Mesothelial cell of epicardium (in vitro differentiated cells): Measurements from ENCODE around the gene TRIM62. TPM values are rescaled to one million over a fixed set of nuclear protein-coding genes. Genes with fewer than 3 reads are reported as not detected.
A peak's percentile ranks its signal among the peaks of the same experiment; 100 is the strongest.

ENCODE experiments used
- DNase-seq, 2 experiments: peaks; one replicate each; pipeline ENCODE4 v3.0.0; 2021; ENCODE audit warnings: low spot score in 2 of 2; ENCODE audit not compliant: unreplicated experiment in 2 of 2
- H3K27ac Mint-ChIP-seq: 2 replicates; pipeline ENCODE4 v1.8.0; 2021; ENCODE audit warnings: mixed read lengths
- H3K27me3 Mint-ChIP-seq: 2 replicates; pipeline ENCODE4 v1.8.0; 2021; ENCODE audit warnings: low read depth, mixed read lengths
- H3K36me3 Mint-ChIP-seq: 2 replicates; pipeline ENCODE4 v1.8.0; 2021; ENCODE audit warnings: mixed read lengths
- H3K4me1 Mint-ChIP-seq: 2 replicates; pipeline ENCODE4 v1.8.0; 2021; ENCODE audit warnings: mixed read lengths
- H3K4me3 Mint-ChIP-seq: 2 replicates; pipeline ENCODE4 v1.8.0; 2021; ENCODE audit warnings: mild to moderate bottlenecking, moderate library complexity, mixed read lengths
- H3K9me3 Mint-ChIP-seq: 2 replicates; pipeline ENCODE4 v1.8.0; 2021; ENCODE audit warnings: mixed read lengths
- total RNA-seq: library from RNA; stranded (reverse); gene quantifications from 3 replicates; pipeline ENCODE4 v1.2.1, GENCODE V29; 2021
- TF ChIP-seq, protein P1 (sequence below): fragments of 200-600 bp; sonication (generic); IDR thresholded peaks from one replicate; pipeline ENCODE4 v1.5.0; 2021; ENCODE audit warnings: antibody characterized with exemption; ENCODE audit not compliant: unreplicated experiment

Gene TRIM62
- total RNA-seq, 1 donor from 2014 or later: 13.9 TPM

DNA sequence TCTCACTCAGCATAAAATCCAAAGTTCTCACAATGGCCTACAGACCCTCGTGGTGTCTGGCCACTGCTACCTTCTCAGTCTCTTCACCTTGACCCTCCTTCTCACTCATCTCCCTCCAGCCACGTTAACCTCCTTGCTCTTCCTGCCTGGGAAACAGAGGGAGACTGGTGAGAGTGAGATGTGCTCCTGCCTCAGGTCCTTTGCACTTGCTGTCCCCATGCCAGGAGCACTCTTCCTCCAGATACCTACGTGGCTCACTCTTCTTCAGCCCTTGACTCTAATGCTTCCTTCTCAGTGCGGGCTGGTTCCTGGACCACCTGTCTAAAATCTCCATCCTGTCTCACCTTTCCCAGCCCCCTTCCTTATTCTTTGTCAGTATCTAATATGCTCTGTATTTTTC is 24.7 kb downstream of the TRIM62 start:
- Mint-ChIP-seq H3K27me3 (no peaks in the 10 kb centered on the region), H3K4me3 (no peak overlapping the region), H3K27ac (no peak overlapping the region), H3K4me1 (peaks cover 43% of the 10 kb centered on the region), H3K36me3 (peaks cover 21% of the 10 kb centered on the region), H3K9me3 (no peaks in the 10 kb centered on the region)
- TF ChIP-seq, protein P1, sequence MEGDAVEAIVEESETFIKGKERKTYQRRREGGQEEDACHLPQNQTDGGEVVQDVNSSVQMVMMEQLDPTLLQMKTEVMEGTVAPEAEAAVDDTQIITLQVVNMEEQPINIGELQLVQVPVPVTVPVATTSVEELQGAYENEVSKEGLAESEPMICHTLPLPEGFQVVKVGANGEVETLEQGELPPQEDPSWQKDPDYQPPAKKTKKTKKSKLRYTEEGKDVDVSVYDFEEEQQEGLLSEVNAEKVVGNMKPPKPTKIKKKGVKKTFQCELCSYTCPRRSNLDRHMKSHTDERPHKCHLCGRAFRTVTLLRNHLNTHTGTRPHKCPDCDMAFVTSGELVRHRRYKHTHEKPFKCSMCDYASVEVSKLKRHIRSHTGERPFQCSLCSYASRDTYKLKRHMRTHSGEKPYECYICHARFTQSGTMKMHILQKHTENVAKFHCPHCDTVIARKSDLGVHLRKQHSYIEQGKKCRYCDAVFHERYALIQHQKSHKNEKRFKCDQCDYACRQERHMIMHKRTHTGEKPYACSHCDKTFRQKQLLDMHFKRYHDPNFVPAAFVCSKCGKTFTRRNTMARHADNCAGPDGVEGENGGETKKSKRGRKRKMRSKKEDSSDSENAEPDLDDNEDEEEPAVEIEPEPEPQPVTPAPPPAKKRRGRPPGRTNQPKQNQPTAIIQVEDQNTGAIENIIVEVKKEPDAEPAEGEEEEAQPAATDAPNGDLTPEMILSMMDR: no peak
- DNase-seq: no peak

DNA sequence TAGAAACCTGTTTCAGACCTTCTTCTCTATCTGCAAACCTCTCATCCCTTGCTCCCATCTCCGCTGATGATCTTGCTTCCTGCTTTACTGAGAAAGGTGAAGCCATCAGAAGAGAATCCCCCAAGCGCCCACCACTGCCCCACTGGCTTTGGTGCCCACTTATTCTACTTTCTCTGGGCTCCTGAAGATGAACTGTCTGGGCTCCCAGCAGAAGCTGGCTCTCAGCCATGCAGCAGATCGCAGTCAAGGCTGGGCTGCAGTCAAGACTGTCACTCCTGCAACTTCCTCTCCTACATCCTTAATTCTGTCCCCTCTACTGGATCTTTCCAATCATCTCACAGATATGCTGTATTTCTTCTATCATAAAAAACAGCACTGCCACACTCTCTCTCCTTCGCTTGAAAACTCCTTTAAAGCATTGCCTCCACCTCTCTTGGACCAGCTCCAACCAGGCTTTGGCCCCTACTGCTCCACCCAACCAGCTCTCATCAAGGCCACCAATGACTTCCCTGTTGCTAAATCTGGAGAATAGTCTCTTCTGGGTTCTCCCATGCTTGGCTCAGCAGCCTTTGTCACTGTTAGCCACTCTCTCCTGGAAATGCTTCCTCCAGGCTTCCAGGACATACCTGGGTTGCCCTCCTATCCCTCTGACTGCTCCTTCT is 25.8 kb downstream of the TRIM62 start:
- Mint-ChIP-seq H3K9me3 (no peaks in the 10 kb centered on the region), H3K4me1 (peaks cover 36% of the 10 kb centered on the region), H3K27ac (peak overlapping the region; percentile 63), H3K36me3 (peaks cover 21% of the 10 kb centered on the region), H3K27me3 (no peaks in the 10 kb centered on the region), H3K4me3 (no peak overlapping the region)
- DNase-seq: no peak
- TF ChIP-seq, protein P1: no peak

DNA sequence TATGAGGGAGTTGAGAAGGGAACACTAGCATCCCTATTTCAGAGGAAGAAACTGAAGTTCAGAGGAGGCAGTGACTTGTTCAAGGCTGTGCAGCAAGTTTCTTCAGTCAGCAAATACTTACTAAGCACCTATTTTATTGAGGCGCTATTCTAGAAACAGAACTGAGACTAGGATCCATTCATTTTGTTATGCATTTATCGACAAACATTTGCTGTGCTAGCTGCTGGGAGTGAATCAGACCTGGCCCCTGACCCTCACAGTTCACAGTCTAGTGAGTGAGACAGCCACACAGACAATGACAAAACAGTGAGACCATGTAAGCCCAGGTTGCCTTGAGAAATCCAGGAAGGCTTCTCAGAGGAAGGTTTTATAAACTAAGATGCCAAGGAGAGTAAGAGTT is 28.2 kb downstream of the TRIM62 start:
- peaks cover 36% of the 10 kb centered on the region for H3K4me1 Mint-ChIP-seq
- DNase-seq: no peak
- no peak overlapping the region for H3K27ac Mint-ChIP-seq
- no peaks in the 10 kb centered on the region for H3K9me3 Mint-ChIP-seq
- no peak overlapping the region for H3K4me3 Mint-ChIP-seq
- H3K36me3 Mint-ChIP-seq: peaks cover 21% of the 10 kb centered on the region
- H3K27me3 Mint-ChIP-seq: no peaks in the 10 kb centered on the region
- TF ChIP-seq, protein P1: no peak

DNA sequence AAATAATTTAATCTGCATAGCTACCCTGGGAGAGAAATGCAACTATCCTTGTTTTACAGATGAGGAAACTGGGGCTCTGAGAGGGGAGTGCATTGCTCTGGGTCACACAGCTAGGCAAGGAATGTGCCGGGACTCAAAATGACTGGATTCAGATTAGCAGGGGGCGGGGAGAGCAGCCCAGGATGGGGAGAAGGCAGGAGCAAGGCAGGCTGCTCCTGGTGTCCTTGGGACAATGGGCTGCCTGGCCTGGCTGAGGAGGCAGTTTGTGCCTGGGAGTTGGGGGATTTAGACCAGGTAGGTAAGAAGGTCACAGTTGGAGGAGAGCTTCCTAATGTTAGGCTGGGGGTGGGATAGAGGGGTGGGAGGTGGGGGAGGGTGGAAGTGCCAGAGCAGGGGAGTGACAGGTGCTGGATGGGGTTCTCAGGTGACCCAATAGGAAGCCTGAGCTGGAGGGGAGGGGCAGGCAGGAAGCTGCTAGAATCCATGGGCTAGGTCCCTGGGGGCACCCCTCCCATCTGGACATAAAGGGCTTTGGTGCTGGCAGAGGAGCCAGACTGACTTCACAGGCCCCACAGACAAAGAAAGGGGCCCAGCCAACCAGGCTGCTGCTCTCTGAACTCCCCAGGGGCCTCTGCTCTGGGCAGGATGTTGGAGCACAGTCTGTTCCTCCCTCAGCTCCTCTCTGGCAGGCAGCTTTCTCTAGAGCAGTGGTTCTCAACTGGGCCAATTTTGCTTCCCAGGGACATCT is 29.0 kb downstream of the TRIM62 start:
- H3K27ac Mint-ChIP-seq: peak overlapping the region; percentile 37
- no peaks in the 10 kb centered on the region for H3K27me3 Mint-ChIP-seq
- H3K36me3 Mint-ChIP-seq: peaks cover 17% of the 10 kb centered on the region
- H3K4me1 Mint-ChIP-seq: peaks cover 36% of the 10 kb centered on the region
- TF ChIP-seq, protein P1: no peak
- no peak for DNase-seq
- no peaks in the 10 kb centered on the region for H3K9me3 Mint-ChIP-seq
- H3K4me3 Mint-ChIP-seq: no peak overlapping the region

DNA sequence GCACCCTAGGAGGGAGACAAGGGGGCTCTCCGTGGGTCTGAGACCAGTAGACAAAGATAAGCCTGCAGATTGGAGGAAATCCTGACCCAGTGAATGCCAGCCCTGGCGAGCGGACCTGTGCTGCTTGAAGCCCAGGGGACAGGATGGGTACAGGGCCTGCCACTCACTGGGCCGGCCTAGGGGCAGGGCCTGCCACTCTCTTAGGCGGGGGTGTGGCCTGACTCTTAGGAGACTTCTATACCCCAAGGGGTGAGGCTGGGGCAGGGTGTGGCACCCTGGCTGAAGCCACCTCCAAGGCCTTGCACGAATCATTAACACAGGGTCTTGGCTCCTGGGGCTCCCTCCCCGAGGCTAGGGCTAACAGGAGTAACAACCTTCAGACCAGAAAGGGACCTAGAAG is 30.7 kb downstream of the TRIM62 start:
- Mint-ChIP-seq H3K27ac (peak overlapping the region; percentile 5), H3K36me3 (peaks cover 23% of the 10 kb centered on the region), H3K27me3 (no peaks in the 10 kb centered on the region), H3K9me3 (no peaks in the 10 kb centered on the region), H3K4me3 (no peak overlapping the region), H3K4me1 (peaks cover 30% of the 10 kb centered on the region)
- TF ChIP-seq, protein P1: no peak
- DNase-seq: no peak
